Breast epithelium (tissue), 4 donors: ENCODE measurements around the gene ATP13A3. TPM values are rescaled to one million over a fixed set of nuclear protein-coding genes. Genes with fewer than 3 reads are reported as not detected.

Experiments used
- DNase-seq, 2 donors: peaks; one replicate each; pipeline ENCODE4 v3.0.0-alpha.2; 2019; ENCODE audit warnings: low spot score in 2 of 2
- H3K27ac ChIP-seq, 2 donors: fragments of 200-600 bp; sonication (generic) in 1 of 2; one replicate each; pipeline ENCODE4 v1.5.1; 2016 to 2019; ENCODE audit warnings: mild to moderate bottlenecking in 1 of 2
- H3K27me3 ChIP-seq, 2 donors: fragments of 200-600 bp; sonication (generic) in 1 of 2; one replicate each; pipeline versions ENCODE4 v1.5.1 to v1.6.0; 2017 to 2019; ENCODE audit warnings: control low read depth in 1 of 2, mild to moderate bottlenecking in 1 of 2
- H3K36me3 ChIP-seq: fragments of 200-600 bp; one replicate; pipeline ENCODE4 v1.5.1; 2019
- H3K4me1 ChIP-seq, 2 donors: fragments of 200-600 bp; sonication (generic); one replicate each; pipeline ENCODE4 v1.5.1; 2016 to 2019; ENCODE audit warnings: control low read depth in 1 of 2
- H3K4me3 ChIP-seq, 3 donors: fragments of 200-600 bp; sonication (generic); 1 replicate in 2 of 3; 2 replicates in 1 of 3; pipeline ENCODE4 v1.5.1; 2016 to 2019; ENCODE audit warnings: mild to moderate bottlenecking in 3 of 3, moderate library complexity in 2 of 3
- H3K9me3 ChIP-seq, 2 donors: fragments of 200-600 bp; sonication (generic) in 1 of 2; one replicate each; pipeline ENCODE4 v1.5.1; 2016 to 2019; ENCODE audit warnings: control low read depth in 1 of 2
- POLR2A ChIP-seq: fragments of 450-650 bp; IDR thresholded peaks from one replicate; pipeline ENCODE4 v1.6.1; 2016; ENCODE audit warnings: antibody characterized with exemption, mild to moderate bottlenecking, moderate library complexity
- POLR2AphosphoS5 ChIP-seq, 3 donors: sonication (generic); formaldehyde crosslinking; IDR thresholded peaks; one replicate each; pipeline ENCODE4 v1.6.1; 2017; ENCODE audit warnings: antibody characterized with exemption in 3 of 3
- intact Hi-C: fragments of 100-400 bp; cut with DNase I; formaldehyde crosslinking; loops from one replicate; pipeline ENCODE4 v1.15.1; 2023; ENCODE audit warnings: low total_unique reads
- total RNA-seq, 3 donors: library from RNA; depleted of rRNA; stranded (reverse); fragments of >200 nt; gene quantifications; one replicate each; pipeline ENCODE4 v1.1.0, GENCODE V29; 2016
- TF ChIP-seq, protein P1 (sequence below), 3 donors: fragments of 450-650 bp; IDR thresholded peaks; one replicate each; pipeline ENCODE4 v1.5.1; 2016 to 2017; ENCODE audit warnings: antibody characterized with exemption in 3 of 3, mild to moderate bottlenecking in 3 of 3, moderate library complexity in 3 of 3

ATP13A3 gene
- total RNA-seq, 3 donors from 2014 or later: 132 to 170 (median 142) TPM

- H3K9me3 ChIP-seq: no peaks in the 10 kb centered on the region
- no peaks in the 10 kb centered on the region for H3K36me3 ChIP-seq
- TF ChIP-seq, protein P1, sequence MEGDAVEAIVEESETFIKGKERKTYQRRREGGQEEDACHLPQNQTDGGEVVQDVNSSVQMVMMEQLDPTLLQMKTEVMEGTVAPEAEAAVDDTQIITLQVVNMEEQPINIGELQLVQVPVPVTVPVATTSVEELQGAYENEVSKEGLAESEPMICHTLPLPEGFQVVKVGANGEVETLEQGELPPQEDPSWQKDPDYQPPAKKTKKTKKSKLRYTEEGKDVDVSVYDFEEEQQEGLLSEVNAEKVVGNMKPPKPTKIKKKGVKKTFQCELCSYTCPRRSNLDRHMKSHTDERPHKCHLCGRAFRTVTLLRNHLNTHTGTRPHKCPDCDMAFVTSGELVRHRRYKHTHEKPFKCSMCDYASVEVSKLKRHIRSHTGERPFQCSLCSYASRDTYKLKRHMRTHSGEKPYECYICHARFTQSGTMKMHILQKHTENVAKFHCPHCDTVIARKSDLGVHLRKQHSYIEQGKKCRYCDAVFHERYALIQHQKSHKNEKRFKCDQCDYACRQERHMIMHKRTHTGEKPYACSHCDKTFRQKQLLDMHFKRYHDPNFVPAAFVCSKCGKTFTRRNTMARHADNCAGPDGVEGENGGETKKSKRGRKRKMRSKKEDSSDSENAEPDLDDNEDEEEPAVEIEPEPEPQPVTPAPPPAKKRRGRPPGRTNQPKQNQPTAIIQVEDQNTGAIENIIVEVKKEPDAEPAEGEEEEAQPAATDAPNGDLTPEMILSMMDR (IDR thresholded peaks at IDR 0.05): no peak
- no peak for TF ChIP-seq POLR2AphosphoS5 (IDR thresholded peaks at IDR 0.05)
- TF ChIP-seq POLR2A: no peak
- no peaks in the 10 kb centered on the region for H3K27me3 ChIP-seq
- no peak overlapping the region for H3K27ac ChIP-seq
- intact Hi-C loops: no loop called here
- no peak for DNase-seq
- H3K4me1 ChIP-seq: no peaks in the 10 kb centered on the region
- H3K4me3 ChIP-seq: no peak overlapping the region
Measured at GRCh38 chr3:194474675-194475074, 12.1 kb downstream of the ATP13A3 start.

GRCh38 chr3:194472290-194472920 lies 14.4 kb downstream of the ATP13A3 start:
- H3K27me3 ChIP-seq: no peaks in the 10 kb centered on the region
- H3K4me3 ChIP-seq: no peak overlapping the region
- DNase-seq: no peak
- H3K36me3 ChIP-seq: no peaks in the 10 kb centered on the region
- H3K9me3 ChIP-seq: no peaks in the 10 kb centered on the region
- TF ChIP-seq, protein P1 (IDR thresholded peaks at IDR 0.05): peak; percentile 88 to 95 (median 92)
- TF ChIP-seq POLR2AphosphoS5 (IDR thresholded peaks at IDR 0.05) (no peak), POLR2A (no peak)
- H3K27ac ChIP-seq: no peak overlapping the region
- intact Hi-C loops: no loop called here
- H3K4me1 ChIP-seq: no peaks in the 10 kb centered on the region

- intact Hi-C loops: no loop called here
- TF ChIP-seq POLR2AphosphoS5 (IDR thresholded peaks at IDR 0.05) (no peak), POLR2A (no peak)
- TF ChIP-seq, protein P1 (IDR thresholded peaks at IDR 0.05): no peak
- no peak for DNase-seq
- Histone ChIP-seq H3K4me3 (no peak overlapping the region), H3K9me3 (no peaks in the 10 kb centered on the region), H3K27me3 (no peaks in the 10 kb centered on the region), H3K27ac (no peak overlapping the region), H3K36me3 (no peaks in the 10 kb centered on the region), H3K4me1 (no peaks in the 10 kb centered on the region)
Measured at GRCh38 chr3:194471863-194472262, 14.9 kb downstream of the ATP13A3 start.

- no peak overlapping the region for H3K27ac ChIP-seq
- H3K36me3 ChIP-seq: no peaks in the 10 kb centered on the region
- no peak for DNase-seq
- H3K27me3 ChIP-seq: no peaks in the 10 kb centered on the region
- H3K9me3 ChIP-seq: no peaks in the 10 kb centered on the region
- intact Hi-C loops: no loop called here
- H3K4me3 ChIP-seq: no peak overlapping the region
- H3K4me1 ChIP-seq: no peaks in the 10 kb centered on the region
- TF ChIP-seq POLR2AphosphoS5 (IDR thresholded peaks at IDR 0.05) (no peak), POLR2A (no peak)
- TF ChIP-seq, protein P1 (IDR thresholded peaks at IDR 0.05): no peak
Measured at GRCh38 chr3:194470615-194471014, 16.2 kb downstream of the ATP13A3 start.

GRCh38 chr3:194469977-194470376 lies 16.8 kb downstream of the ATP13A3 start:
- no peak for DNase-seq
- Histone ChIP-seq H3K4me1 (no peaks in the 10 kb centered on the region), H3K27me3 (no peaks in the 10 kb centered on the region), H3K36me3 (no peaks in the 10 kb centered on the region), H3K9me3 (no peaks in the 10 kb centered on the region), H3K4me3 (no peak overlapping the region), H3K27ac (no peak overlapping the region)
- TF ChIP-seq POLR2A (no peak), POLR2AphosphoS5 (IDR thresholded peaks at IDR 0.05) (no peak)
- TF ChIP-seq, protein P1 (IDR thresholded peaks at IDR 0.05): no peak
- intact Hi-C loops: no loop called here
